ENCODE measurements around the gene NDUFS6. TPM values are rescaled to one million over a fixed set of nuclear protein-coding genes. Genes with fewer than 3 reads are reported as not detected.

NDUFS6 gene
- total RNA-seq, 1 donor from 2014 or later, result 21.3 TPM

DNA sequence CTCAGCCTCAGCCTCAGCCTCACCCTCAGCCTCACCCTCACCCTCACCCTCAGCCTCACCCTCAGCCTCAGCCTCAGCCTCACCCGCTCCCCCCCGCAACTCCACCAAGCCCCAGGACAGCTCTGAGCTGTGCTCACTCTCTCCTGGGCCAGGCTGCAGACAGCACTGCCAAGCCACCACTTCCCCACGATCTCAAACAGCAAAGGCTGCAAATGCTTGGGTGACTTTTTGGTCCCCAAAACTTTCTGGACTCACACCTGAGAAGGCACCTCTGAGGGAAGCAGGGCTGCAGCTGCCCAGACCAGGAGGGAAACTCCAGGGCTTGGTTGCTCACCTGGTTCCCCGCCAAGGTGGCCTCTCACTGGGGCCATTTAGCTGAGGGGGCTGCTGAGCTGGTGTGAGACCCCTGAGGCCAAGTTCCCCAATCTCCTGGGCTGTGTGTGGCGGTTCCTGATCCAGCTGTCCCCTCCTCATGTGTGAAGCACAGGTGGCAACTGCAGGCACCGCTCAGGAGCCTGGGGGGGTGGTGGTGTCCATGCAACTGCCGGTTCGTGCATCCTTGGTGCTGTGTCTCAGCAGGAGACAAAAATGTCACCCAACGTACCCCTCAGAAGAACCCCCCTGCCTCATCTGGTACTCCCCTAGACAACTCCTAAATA, 19.4 kb upstream of the NDUFS6 start:
- no peaks in the 10 kb centered on the region for H3K9me3 ChIP-seq
- intact Hi-C loops (cut with DNase I), result no loop called here
- no peaks in the 10 kb centered on the region for H3K4me1 ChIP-seq
- H3K36me3 ChIP-seq, result no peaks in the 10 kb centered on the region
- H3K27me3 ChIP-seq (ENCODE audit: low read depth), result peaks cover 8% of the 10 kb centered on the region
- TF ChIP-seq, protein P1, sequence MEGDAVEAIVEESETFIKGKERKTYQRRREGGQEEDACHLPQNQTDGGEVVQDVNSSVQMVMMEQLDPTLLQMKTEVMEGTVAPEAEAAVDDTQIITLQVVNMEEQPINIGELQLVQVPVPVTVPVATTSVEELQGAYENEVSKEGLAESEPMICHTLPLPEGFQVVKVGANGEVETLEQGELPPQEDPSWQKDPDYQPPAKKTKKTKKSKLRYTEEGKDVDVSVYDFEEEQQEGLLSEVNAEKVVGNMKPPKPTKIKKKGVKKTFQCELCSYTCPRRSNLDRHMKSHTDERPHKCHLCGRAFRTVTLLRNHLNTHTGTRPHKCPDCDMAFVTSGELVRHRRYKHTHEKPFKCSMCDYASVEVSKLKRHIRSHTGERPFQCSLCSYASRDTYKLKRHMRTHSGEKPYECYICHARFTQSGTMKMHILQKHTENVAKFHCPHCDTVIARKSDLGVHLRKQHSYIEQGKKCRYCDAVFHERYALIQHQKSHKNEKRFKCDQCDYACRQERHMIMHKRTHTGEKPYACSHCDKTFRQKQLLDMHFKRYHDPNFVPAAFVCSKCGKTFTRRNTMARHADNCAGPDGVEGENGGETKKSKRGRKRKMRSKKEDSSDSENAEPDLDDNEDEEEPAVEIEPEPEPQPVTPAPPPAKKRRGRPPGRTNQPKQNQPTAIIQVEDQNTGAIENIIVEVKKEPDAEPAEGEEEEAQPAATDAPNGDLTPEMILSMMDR (IDR thresholded peaks at IDR 0.05), result no peak
- H3K4me3 ChIP-seq, result no peak overlapping the region
- no peak overlapping the region for H3K27ac ChIP-seq
- DNase-seq (no peak), ATAC-seq (no peak)

DNA sequence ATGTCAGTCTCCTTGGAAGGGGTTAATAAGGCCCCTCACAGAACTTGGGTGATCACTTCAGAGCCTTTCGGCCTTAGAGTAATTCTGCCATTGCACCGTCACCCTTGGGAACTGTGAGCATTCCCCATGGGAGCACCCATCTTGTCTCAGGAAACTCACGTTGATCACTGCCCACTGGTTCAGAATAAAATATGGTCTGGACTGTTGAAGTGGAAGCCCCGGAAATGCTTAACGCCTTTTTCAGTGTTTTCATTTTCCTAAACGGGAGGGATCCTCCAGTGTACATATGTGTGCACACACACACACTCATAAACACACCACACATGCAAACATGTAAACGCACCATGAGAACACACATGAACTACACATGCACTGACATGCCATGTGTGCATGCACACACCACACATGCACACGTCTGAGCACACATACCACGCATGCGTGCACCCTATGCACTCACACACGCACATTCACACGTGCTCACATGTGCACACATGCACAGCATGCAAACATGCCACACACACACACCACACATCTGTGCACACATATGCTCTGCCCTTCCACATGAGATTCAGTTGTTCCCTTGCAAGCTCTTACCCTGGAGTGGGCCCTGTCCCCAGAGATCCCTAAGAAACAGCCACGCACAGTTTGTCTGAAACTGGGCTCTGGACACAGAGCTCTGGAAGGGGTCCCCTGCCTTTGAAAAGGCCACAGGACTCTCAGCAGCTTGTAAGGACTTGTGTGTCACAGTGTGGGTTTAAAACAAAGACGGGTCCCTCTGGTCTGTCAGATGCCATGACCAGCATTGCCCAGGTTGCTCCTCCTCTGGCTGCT, 18.6 kb upstream of the NDUFS6 start:
- DNase-seq (no peak), ATAC-seq (no peak)
- intact Hi-C loops (cut with DNase I), result no loop called here
- Histone ChIP-seq H3K4me1 (no peaks in the 10 kb centered on the region), H3K4me3 (no peak overlapping the region), H3K27me3 (ENCODE audit: low read depth) (peaks cover 16% of the 10 kb centered on the region), H3K36me3 (no peaks in the 10 kb centered on the region), H3K27ac (no peak overlapping the region), H3K9me3 (no peaks in the 10 kb centered on the region)
- TF ChIP-seq, protein P1 (IDR thresholded peaks at IDR 0.05), result no peak

DNA sequence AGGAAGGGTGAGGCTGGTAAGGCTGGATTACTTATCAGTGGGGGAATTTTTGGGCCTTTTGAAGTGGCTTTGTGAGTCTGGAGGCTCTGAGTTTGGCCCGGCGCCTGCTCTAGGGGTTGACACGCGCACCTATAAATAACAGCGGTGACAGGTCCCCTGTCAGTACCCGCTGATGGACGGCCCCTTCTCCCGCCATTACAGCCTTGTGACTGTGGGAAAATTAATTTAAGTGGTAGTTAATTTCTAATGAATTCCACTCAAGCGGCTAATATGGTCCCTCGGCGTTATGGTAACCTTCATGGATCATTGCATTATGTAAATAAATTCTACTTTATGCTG, 18.0 kb upstream of the NDUFS6 start:
- no peak for DNase-seq
- peaks cover 16% of the 10 kb centered on the region for H3K27me3 ChIP-seq (ENCODE audit: low read depth)
- intact Hi-C loops (cut with DNase I), result no loop called here
- H3K9me3 ChIP-seq, result no peaks in the 10 kb centered on the region
- no peak overlapping the region for H3K4me3 ChIP-seq
- H3K27ac ChIP-seq, result no peak overlapping the region
- no peaks in the 10 kb centered on the region for H3K36me3 ChIP-seq
- no peaks in the 10 kb centered on the region for H3K4me1 ChIP-seq
- no peak for ATAC-seq
- TF ChIP-seq, protein P1 (IDR thresholded peaks at IDR 0.05), result no peak

DNA sequence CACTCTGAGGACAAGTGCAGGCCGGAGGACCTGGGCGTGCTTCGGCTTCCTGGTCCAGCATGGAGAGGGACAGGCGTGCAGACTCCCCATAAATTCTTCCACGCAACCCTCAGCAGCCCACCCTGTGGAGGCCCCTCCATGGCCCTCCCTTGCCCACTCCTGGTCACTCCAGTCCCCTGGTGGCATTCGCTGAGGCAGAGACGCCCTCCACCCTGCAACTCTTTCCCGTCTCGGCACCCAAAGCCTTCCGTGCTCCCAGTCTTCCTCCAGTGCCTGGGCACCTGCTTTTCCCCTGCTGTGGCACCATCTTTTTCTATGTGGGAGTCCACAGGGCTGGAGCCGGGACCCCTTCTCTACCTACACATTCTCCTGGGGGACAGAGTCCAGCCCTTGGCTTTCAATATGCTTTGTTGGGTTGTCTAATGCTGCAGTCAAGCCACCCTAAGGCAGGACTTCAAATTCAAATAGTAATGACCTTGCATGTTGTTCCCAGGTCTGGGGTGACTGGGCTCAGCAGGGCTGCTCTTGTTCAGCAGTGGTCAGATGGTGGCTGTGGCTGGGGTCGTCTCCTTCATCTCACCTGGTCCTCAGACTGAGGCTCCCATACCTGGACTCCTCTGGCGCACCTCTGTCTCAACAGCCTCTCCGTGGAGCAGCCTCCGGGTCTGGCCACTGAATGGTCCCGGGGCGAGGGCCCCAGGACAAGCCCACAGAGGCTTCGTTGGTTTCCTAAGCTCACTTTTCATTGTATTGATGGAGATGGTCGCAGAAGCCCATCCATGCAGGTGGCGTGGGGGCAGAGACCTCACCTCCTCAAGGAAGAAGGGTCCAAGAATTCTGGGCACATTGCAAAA, 16.8 kb upstream of the NDUFS6 start:
- DNase-seq, result no peak
- ATAC-seq, result no peak
- intact Hi-C loops (cut with DNase I), result no loop called here
- Histone ChIP-seq H3K4me1 (no peaks in the 10 kb centered on the region), H3K36me3 (no peaks in the 10 kb centered on the region), H3K27ac (no peak overlapping the region), H3K27me3 (ENCODE audit: low read depth) (peaks cover 16% of the 10 kb centered on the region), H3K9me3 (no peaks in the 10 kb centered on the region), H3K4me3 (no peak overlapping the region)
- TF ChIP-seq, protein P1 (IDR thresholded peaks at IDR 0.05), result no peak

DNA sequence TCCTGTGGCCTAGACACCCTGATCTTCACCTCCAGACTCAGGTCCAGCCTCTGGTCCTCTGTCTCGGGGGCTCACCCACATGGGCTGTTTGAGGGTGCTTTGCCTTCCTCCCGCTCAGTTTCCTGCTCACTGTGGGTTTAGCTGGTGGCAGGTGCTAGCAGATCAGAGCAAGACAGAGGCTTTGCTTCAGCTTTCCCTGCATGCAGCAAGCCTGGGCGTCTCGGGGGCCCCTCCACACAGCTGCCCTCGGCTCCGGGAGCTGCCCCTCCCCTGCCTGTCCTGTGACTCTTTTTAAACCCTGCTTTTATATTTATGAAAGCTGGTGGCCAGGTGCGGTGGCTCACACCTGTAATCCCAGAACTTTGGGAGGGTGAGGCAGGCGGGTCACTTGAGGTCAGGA, 16.1 kb upstream of the NDUFS6 start:
- no peak overlapping the region for H3K4me3 ChIP-seq
- peaks cover 16% of the 10 kb centered on the region for H3K27me3 ChIP-seq (ENCODE audit: low read depth)
- ATAC-seq (no peak), DNase-seq (no peak)
- H3K9me3 ChIP-seq, result no peaks in the 10 kb centered on the region
- no peak overlapping the region for H3K27ac ChIP-seq
- intact Hi-C loops (cut with DNase I), result no loop called here
- TF ChIP-seq, protein P1 (IDR thresholded peaks at IDR 0.05), result no peak
- H3K4me1 ChIP-seq, result peaks cover 4% of the 10 kb centered on the region
- H3K36me3 ChIP-seq, result no peaks in the 10 kb centered on the region

Data from lower lobe of right lung (tissue), 2 donors.